K562 (cell line): ENCODE data around the gene LRIT3. TPM values are rescaled to one million over a fixed set of nuclear protein-coding genes. Genes with fewer than 3 reads are reported as not detected.

Experiments
- BRF1 ChIP-seq: IDR thresholded peaks from 3 replicates; pipeline ENCODE4 v1.6.1; 2011; ENCODE audit warnings: borderline replicate concordance, mild to moderate bottlenecking; ENCODE audit not compliant: insufficient read length; ENCODE audit errors: extremely low read depth
- CTBP1 ChIP-seq: fragments of 450-650 bp; IDR thresholded peaks from 2 replicates; pipeline ENCODE4 v1.6.1; 2016; ENCODE audit warnings: borderline replicate concordance
- CXXC5 ChIP-seq: fragments of 250-450 bp; sonication (Bioruptor Pico); IDR thresholded peaks from 2 replicates; pipeline ENCODE4 v1.8.0; 2022; ENCODE audit warnings: inconsistent platforms, mild to moderate bottlenecking, moderate library complexity
- DACH1 ChIP-seq: fragments of 450-650 bp; IDR thresholded peaks from 2 replicates; pipeline ENCODE4 v1.6.1; 2018; ENCODE audit not compliant: partially characterized antibody
- DDX20 ChIP-seq: fragments of 450-650 bp; IDR thresholded peaks from 2 replicates; pipeline ENCODE4 v1.6.1; 2016; ENCODE audit warnings: missing genetic modification characterization, low read depth, mild to moderate bottlenecking, missing compliant biosample characterization, moderate library complexity
- EP300 ChIP-seq: IDR thresholded peaks from 2 replicates; pipeline ENCODE4 v1.6.1; 2012; ENCODE audit warnings: low read length, improper control_type of control experiment
- FOXJ2 ChIP-seq: fragments of 200-800 bp; sonication (Bioruptor generic); IDR thresholded peaks from 2 replicates; pipeline ENCODE4 v1.6.1; 2016; ENCODE audit warnings: missing genetic modification characterization, missing compliant biosample characterization
- FOXK1 ChIP-seq: sonication (generic); formaldehyde crosslinking; IDR thresholded peaks from 2 replicates; pipeline ENCODE4 v1.8.0; 2022; ENCODE audit warnings: missing genetic modification reagents, mild to moderate bottlenecking, borderline replicate concordance
- GATA2 ChIP-seq: sonication (generic); formaldehyde crosslinking; IDR thresholded peaks from 2 replicates; pipeline ENCODE4 v1.4.0; 2020; ENCODE audit warnings: mild to moderate bottlenecking, missing genetic modification reagents
- JUND ChIP-seq, 2 experiments: IDR thresholded peaks; 2 replicates in 1 of 2; 3 replicates in 1 of 2; pipeline ENCODE4 v1.6.1; 2011; ENCODE audit warnings: borderline replicate concordance in 2 of 2, low read depth in 2 of 2, low read length in 2 of 2, improper control_type of control experiment in 1 of 2, missing biosample characterization in 1 of 2, missing genetic modification characterization in 1 of 2, missing genetic modification reagents in 1 of 2
- KLF6 ChIP-seq: fragments of 250-450 bp; sonication (Bioruptor Pico); IDR thresholded peaks from 2 replicates; pipeline ENCODE4 v1.4.0; 2020; ENCODE audit warnings: mild to moderate bottlenecking, moderate library complexity, borderline replicate concordance
- MED1 ChIP-seq: sonication (generic); formaldehyde crosslinking; IDR thresholded peaks from 2 replicates; pipeline ENCODE4 v1.8.1; 2023; ENCODE audit warnings: missing genetic modification reagents, borderline replicate concordance
- MEF2D ChIP-seq: conservative IDR thresholded peaks from 2 replicates; pipeline ENCODE4 v1.6.1; 2016; ENCODE audit warnings: low read depth, missing genetic modification characterization, missing compliant biosample characterization
- SMAD4 ChIP-seq: fragments of 250-450 bp; sonication (Bioruptor Pico); conservative IDR thresholded peaks from 2 replicates; pipeline ENCODE4 v1.8.0; 2021; ENCODE audit warnings: inconsistent platforms, mild to moderate bottlenecking, moderate library complexity
- TBP ChIP-seq: optimal IDR thresholded peaks from 2 replicates; pipeline ENCODE3; 2011; ENCODE audit warnings: low read depth, low read length, improper control_type of control experiment
- ZBTB7A ChIP-seq: IDR thresholded peaks from 2 replicates; pipeline ENCODE4 v1.6.1; 2011; ENCODE audit warnings: low read depth, mild to moderate bottlenecking, low read length, moderate library complexity, borderline replicate concordance; ENCODE audit not compliant: control insufficient read depth
- ZNF133 ChIP-seq: fragments of 250-450 bp; sonication (Bioruptor Pico); IDR thresholded peaks from 2 replicates; pipeline ENCODE4 v1.4.0; 2020; ENCODE audit warnings: mild to moderate bottlenecking
- ZNF140 ChIP-seq: fragments of 250-450 bp; sonication (Bioruptor Pico); IDR thresholded peaks from 2 replicates; pipeline ENCODE4 v1.8.0; 2021; ENCODE audit warnings: moderate library complexity, mild to moderate bottlenecking, inconsistent platforms
- ZNF830 ChIP-seq: fragments of 250-450 bp; sonication (Bioruptor Pico); IDR thresholded peaks from 2 replicates; pipeline ENCODE4 v1.5.0; 2021; ENCODE audit warnings: mild to moderate bottlenecking
- polyA plus RNA-seq, 8 experiments: library from polyadenylated mRNA; depleted of rRNA in 4 of 8; stranded (reverse) in 5 of 8; unstranded in 3 of 8; fragments of >200 nt; fragmentation: Nextera tagmentation in 2 of 8; fragmentation: Illumina TruSeq in 1 of 8; extraction: Ambion mirVana in 2 of 8; extraction: Trizol in 1 of 8; gene quantifications; 2 replicates each; pipeline versions ENCODE4 v1.2.1 to v1.2.3, GENCODE V29; 2011 to 2014; ENCODE audit warnings: inconsistent platforms in 1 of 8, missing spikeins in 1 of 8
- total RNA-seq, 7 experiments: library from RNA; depleted of rRNA in 6 of 7; stranded (reverse); fragments of >200 nt in 6 of 7; fragmentation: Illumina TruSeq in 2 of 7; extraction: Trizol in 2 of 7; gene quantifications; 2 replicates each; pipeline versions ENCODE4 v1.2.1 to v1.2.3, GENCODE V29; 2011 to 2021; ENCODE audit warnings: low replicate concordance in 1 of 7
- TF ChIP-seq, protein P1 (sequence below): sonication (generic); formaldehyde crosslinking; IDR thresholded peaks from 2 replicates; pipeline ENCODE4 v1.8.0; 2023; ENCODE audit warnings: missing genetic modification reagents, mild to moderate bottlenecking, borderline replicate concordance
- TF ChIP-seq, protein P2 (sequence below): fragments of 200-800 bp; sonication (Bioruptor generic); IDR thresholded peaks from 2 replicates; pipeline ENCODE4 v1.6.1; 2017; ENCODE audit warnings: missing genetic modification characterization, missing compliant biosample characterization

Gene LRIT3
- total and polyA plus RNA-seq, 9 of the 15 experiments (the other 6 are each of a cell fraction or from before 2014, with no cell fraction given): 0.04 to 0.10 (median 0.04) TPM; not detected in 4

DNA sequence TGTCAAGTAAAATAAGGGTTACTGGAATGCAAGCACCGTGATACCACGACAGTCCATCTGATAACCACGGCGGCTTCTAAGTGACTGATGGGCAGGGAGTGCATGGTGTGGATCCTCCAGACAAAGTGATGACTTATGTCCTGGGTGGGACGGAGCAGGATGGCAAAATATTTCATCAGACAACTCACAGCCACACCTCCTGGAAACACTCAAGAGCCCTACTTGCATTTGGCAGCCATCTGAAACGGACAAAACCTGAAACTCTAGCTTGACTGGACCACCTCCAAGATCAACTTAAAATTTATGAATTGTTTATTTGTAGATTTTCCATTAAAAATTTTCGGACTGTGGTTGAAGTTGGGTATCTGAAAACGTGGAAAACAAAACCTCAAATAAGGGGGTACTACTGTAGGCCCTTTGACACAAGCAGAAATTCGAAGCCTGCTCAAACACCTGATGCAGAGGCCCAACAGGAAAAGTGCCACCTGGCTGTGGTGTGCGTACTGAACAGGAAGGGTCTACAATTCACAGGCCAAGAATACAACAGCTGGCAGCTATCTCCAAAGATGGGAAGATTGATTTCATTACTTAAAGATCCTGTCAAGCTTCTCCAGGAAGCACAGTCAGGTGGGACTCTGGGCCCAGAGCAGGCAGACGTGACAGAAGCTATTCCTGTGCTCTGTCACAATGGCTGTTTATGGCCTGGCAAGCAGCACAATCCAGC, 26.0 kb downstream of the LRIT3 start (continued):
- TF ChIP-seq KLF6 (CRISPR knock-in tag): peak; percentile 47; the same call in 1 of the 2 replicates
- peak; percentile 70 for TF ChIP-seq CTBP1
- TF ChIP-seq TBP: no peak
- no peak for TF ChIP-seq ZNF830 (CRISPR knock-in tag)
- TF ChIP-seq, protein P1, sequence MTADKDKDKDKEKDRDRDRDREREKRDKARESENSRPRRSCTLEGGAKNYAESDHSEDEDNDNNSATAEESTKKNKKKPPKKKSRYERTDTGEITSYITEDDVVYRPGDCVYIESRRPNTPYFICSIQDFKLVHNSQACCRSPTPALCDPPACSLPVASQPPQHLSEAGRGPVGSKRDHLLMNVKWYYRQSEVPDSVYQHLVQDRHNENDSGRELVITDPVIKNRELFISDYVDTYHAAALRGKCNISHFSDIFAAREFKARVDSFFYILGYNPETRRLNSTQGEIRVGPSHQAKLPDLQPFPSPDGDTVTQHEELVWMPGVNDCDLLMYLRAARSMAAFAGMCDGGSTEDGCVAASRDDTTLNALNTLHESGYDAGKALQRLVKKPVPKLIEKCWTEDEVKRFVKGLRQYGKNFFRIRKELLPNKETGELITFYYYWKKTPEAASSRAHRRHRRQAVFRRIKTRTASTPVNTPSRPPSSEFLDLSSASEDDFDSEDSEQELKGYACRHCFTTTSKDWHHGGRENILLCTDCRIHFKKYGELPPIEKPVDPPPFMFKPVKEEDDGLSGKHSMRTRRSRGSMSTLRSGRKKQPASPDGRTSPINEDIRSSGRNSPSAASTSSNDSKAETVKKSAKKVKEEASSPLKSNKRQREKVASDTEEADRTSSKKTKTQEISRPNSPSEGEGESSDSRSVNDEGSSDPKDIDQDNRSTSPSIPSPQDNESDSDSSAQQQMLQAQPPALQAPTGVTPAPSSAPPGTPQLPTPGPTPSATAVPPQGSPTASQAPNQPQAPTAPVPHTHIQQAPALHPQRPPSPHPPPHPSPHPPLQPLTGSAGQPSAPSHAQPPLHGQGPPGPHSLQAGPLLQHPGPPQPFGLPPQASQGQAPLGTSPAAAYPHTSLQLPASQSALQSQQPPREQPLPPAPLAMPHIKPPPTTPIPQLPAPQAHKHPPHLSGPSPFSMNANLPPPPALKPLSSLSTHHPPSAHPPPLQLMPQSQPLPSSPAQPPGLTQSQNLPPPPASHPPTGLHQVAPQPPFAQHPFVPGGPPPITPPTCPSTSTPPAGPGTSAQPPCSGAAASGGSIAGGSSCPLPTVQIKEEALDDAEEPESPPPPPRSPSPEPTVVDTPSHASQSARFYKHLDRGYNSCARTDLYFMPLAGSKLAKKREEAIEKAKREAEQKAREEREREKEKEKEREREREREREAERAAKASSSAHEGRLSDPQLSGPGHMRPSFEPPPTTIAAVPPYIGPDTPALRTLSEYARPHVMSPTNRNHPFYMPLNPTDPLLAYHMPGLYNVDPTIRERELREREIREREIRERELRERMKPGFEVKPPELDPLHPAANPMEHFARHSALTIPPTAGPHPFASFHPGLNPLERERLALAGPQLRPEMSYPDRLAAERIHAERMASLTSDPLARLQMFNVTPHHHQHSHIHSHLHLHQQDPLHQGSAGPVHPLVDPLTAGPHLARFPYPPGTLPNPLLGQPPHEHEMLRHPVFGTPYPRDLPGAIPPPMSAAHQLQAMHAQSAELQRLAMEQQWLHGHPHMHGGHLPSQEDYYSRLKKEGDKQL (CRISPR knock-in tag): no peak
- TF ChIP-seq JUND (IDR thresholded peaks at IDR 0.05; ENCODE audit: borderline replicate concordance, low read depth, low read length): peak; percentile 65
- peak; percentile 10; the same call in 1 of the 3 replicates for TF ChIP-seq JUND (tag; IDR thresholded peaks at IDR 0.05; ENCODE audit: borderline replicate concordance, low read depth, low read length)
- TF ChIP-seq FOXK1: no peak
- peak; percentile 86 for TF ChIP-seq SMAD4 (CRISPR knock-in tag)
- 0 out of 2 replicates have a peak, but pooled peaks have one; percentile 46 for TF ChIP-seq DDX20
- TF ChIP-seq DACH1: no peak
- no peak for TF ChIP-seq GATA2 (CRISPR knock-in tag)
- 0 out of 2 replicates have a peak, but pooled peaks have one; percentile 25 for TF ChIP-seq FOXJ2
- no peak for TF ChIP-seq MED1 (CRISPR knock-in tag)
- TF ChIP-seq, protein P2, sequence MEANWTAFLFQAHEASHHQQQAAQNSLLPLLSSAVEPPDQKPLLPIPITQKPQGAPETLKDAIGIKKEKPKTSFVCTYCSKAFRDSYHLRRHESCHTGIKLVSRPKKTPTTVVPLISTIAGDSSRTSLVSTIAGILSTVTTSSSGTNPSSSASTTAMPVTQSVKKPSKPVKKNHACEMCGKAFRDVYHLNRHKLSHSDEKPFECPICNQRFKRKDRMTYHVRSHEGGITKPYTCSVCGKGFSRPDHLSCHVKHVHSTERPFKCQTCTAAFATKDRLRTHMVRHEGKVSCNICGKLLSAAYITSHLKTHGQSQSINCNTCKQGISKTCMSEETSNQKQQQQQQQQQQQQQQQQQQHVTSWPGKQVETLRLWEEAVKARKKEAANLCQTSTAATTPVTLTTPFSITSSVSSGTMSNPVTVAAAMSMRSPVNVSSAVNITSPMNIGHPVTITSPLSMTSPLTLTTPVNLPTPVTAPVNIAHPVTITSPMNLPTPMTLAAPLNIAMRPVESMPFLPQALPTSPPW (CRISPR knock-in tag): peak; percentile 25; the same call in 1 of the 2 replicates
- TF ChIP-seq CXXC5 (CRISPR knock-in tag): peak; percentile 80; the same call in 1 of the 2 replicates
- TF ChIP-seq BRF1: no peak
- 0 out of 2 replicates have a peak, but pooled peaks have one; percentile 3 for TF ChIP-seq MEF2D
- TF ChIP-seq ZNF133 (CRISPR knock-in tag): no peak
- no peak for TF ChIP-seq ZNF140 (CRISPR knock-in tag)
- no peak for TF ChIP-seq ZBTB7A
- peak; percentile 56 for TF ChIP-seq EP300
